Ishikawa (cell line): ENCODE measurements around the gene GALNTL6.
A peak's percentile ranks its signal among the peaks of the same experiment; 100 is the strongest.

Experiments
- CEBPB ChIP-seq: IDR thresholded peaks from 2 replicates; pipeline ENCODE4 v1.6.1; 2012
- CREB1 ChIP-seq: IDR thresholded peaks from 2 replicates; pipeline ENCODE4 v1.6.1; 2012; ENCODE audit warnings: low read depth
- RAD21 ChIP-seq: IDR thresholded peaks from 2 replicates; pipeline ENCODE4 v1.6.1; 2012; ENCODE audit warnings: low read depth
- TAF1 ChIP-seq: IDR thresholded peaks from 2 replicates; pipeline ENCODE4 v1.6.1; 2012; ENCODE audit warnings: low read depth, mild to moderate bottlenecking
- ZBTB7A ChIP-seq: IDR thresholded peaks from 2 replicates; pipeline ENCODE4 v1.6.1; 2012; ENCODE audit warnings: low read depth
- TF ChIP-seq, protein P1 (sequence below): IDR thresholded peaks from 2 replicates; pipeline ENCODE4 v1.6.1; 2012
- TF ChIP-seq, protein P2 (sequence below): IDR thresholded peaks from 2 replicates; pipeline ENCODE4 v1.6.1; 2012; ENCODE audit warnings: low read depth, mild to moderate bottlenecking
- TF ChIP-seq, protein P3 (sequence below): IDR thresholded peaks from 2 replicates; pipeline ENCODE4 v1.6.1; 2012

DNA sequence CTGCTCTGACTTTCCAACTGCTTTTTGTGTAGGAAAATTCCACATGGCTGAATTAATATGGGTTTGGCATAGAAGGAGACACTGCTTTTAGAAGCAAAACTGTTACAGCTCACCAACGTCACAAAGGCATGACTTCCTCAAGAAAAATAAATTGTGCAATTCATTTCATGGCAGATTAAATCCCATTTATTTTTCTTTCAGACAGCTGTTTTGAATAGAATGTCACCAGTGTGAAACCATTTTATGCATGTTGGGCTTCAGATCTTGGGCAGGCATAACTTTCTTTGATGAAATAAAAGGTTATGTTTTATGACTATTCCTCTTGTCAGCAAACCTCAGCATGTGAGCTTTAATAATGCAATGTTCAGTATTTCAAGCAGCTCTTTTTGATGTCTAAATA lies 542.8 kb downstream of the GALNTL6 start:
- TF ChIP-seq ZBTB7A (no peak), TAF1 (no peak), CREB1 (no peak), CEBPB (0 out of 2 replicates have a peak, but pooled peaks have one; percentile 17), RAD21 (no peak)
- TF ChIP-seq, protein P1, sequence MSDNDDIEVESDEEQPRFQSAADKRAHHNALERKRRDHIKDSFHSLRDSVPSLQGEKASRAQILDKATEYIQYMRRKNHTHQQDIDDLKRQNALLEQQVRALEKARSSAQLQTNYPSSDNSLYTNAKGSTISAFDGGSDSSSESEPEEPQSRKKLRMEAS: no peak
- TF ChIP-seq, protein P2, sequence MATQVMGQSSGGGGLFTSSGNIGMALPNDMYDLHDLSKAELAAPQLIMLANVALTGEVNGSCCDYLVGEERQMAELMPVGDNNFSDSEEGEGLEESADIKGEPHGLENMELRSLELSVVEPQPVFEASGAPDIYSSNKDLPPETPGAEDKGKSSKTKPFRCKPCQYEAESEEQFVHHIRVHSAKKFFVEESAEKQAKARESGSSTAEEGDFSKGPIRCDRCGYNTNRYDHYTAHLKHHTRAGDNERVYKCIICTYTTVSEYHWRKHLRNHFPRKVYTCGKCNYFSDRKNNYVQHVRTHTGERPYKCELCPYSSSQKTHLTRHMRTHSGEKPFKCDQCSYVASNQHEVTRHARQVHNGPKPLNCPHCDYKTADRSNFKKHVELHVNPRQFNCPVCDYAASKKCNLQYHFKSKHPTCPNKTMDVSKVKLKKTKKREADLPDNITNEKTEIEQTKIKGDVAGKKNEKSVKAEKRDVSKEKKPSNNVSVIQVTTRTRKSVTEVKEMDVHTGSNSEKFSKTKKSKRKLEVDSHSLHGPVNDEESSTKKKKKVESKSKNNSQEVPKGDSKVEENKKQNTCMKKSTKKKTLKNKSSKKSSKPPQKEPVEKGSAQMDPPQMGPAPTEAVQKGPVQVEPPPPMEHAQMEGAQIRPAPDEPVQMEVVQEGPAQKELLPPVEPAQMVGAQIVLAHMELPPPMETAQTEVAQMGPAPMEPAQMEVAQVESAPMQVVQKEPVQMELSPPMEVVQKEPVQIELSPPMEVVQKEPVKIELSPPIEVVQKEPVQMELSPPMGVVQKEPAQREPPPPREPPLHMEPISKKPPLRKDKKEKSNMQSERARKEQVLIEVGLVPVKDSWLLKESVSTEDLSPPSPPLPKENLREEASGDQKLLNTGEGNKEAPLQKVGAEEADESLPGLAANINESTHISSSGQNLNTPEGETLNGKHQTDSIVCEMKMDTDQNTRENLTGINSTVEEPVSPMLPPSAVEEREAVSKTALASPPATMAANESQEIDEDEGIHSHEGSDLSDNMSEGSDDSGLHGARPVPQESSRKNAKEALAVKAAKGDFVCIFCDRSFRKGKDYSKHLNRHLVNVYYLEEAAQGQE: no peak
- TF ChIP-seq, protein P3, sequence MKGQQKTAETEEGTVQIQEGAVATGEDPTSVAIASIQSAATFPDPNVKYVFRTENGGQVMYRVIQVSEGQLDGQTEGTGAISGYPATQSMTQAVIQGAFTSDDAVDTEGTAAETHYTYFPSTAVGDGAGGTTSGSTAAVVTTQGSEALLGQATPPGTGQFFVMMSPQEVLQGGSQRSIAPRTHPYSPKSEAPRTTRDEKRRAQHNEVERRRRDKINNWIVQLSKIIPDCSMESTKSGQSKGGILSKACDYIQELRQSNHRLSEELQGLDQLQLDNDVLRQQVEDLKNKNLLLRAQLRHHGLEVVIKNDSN: no peak
